Measurements from ENCODE around the gene IPMK. TPM values are rescaled to one million over a fixed set of nuclear protein-coding genes. Genes with fewer than 3 reads are reported as not detected.
"Not testable (repeated sequence)": the region's sequence is repeated elsewhere in the genome, so short reads cannot be mapped to it uniquely, and the experiment has no call there.

IPMK gene
- total and polyA plus RNA-seq, 9 of the 15 experiments (the other 6 are each of a cell fraction or from before 2014, with no cell fraction given), result 0.98 to 4.4 (median 2.7) TPM

GRCh38 chr10:58244242-58244641 lies 23.5 kb downstream of the IPMK start:
- H3K27me3 ChIP-seq (ENCODE audit: control insufficient read depth in 2 of 2, insufficient read depth in 2 of 2, low read length in 2 of 2); H3K4me1 ChIP-seq (replicated peaks in 1 of 2; ENCODE audit: control insufficient read depth in 2 of 2, insufficient read depth in 2 of 2, low read length in 2 of 2); in situ Hi-C loops (cut with MboI); CTCF ChIA-PET (ENCODE audit: low intra/inter-chr PET ratio); H3K4me3 ChIP-seq; BruUV-seq (replicated peaks); H3K4me2 ChIP-seq (ENCODE audit: insufficient read depth, low read length); H4K20me1 ChIP-seq (replicated peaks; ENCODE audit: control insufficient read depth, insufficient read depth, low read length); H3K36me3 ChIP-seq (ENCODE audit: control insufficient read depth, insufficient read depth, low read length); POLR2A ChIA-PET; FAIRE-seq; DNase-seq (ENCODE audit: extremely low read depth in 1 of 4, low spot score in 3 of 4); ATAC-seq; H3K9me3 ChIP-seq (replicated peaks; ENCODE audit: control insufficient read depth, insufficient read depth, low read depth, low read length); H2AFZ ChIP-seq (ENCODE audit: low read depth, low read length); H3K9ac ChIP-seq (ENCODE audit: insufficient read depth in 1 of 2, low read depth in 2 of 2, low read length in 2 of 2); H3K27ac ChIP-seq (ENCODE audit: extremely low read depth, low read depth, low read length); intact Hi-C loops (cut with micrococcal nuclease); H3K9me1 ChIP-seq (ENCODE audit: control insufficient read depth, insufficient read depth, low read length): not testable (repeated sequence)
- peak; percentile 37; the same call in 1 of the 2 replicates for TF ChIP-seq SMAD4 (CRISPR knock-in tag; conservative IDR thresholded peaks at IDR 0.05)
- WGBS (ENCODE audit: insufficient coverage, low coverage, missing lambda C conversion rate), result 94% methylated on average over 17 of the region's 28 CpGs
- H3K79me2 ChIP-seq (ENCODE audit: control insufficient read depth, insufficient read depth, low read length), result peaks cover 12% of the 10 kb centered on the region

GRCh38 chr10:58243801-58244200 lies 23.9 kb downstream of the IPMK start:
- POLR2A ChIA-PET; in situ Hi-C loops (cut with MboI); ATAC-seq; H3K4me3 ChIP-seq; H3K4me1 ChIP-seq (replicated peaks in 1 of 2; ENCODE audit: control insufficient read depth in 2 of 2, insufficient read depth in 2 of 2, low read length in 2 of 2); H3K27me3 ChIP-seq (ENCODE audit: control insufficient read depth in 2 of 2, insufficient read depth in 2 of 2, low read length in 2 of 2); H3K9me3 ChIP-seq (replicated peaks; ENCODE audit: control insufficient read depth, insufficient read depth, low read depth, low read length); H3K9me1 ChIP-seq (ENCODE audit: control insufficient read depth, insufficient read depth, low read length); H3K9ac ChIP-seq (ENCODE audit: insufficient read depth in 1 of 2, low read depth in 2 of 2, low read length in 2 of 2); H3K36me3 ChIP-seq (ENCODE audit: control insufficient read depth, insufficient read depth, low read length); H3K4me2 ChIP-seq (ENCODE audit: insufficient read depth, low read length); H2AFZ ChIP-seq (ENCODE audit: low read depth, low read length); intact Hi-C loops (cut with micrococcal nuclease); DNase-seq (ENCODE audit: extremely low read depth in 1 of 4, low spot score in 3 of 4); FAIRE-seq; H3K27ac ChIP-seq (ENCODE audit: extremely low read depth, low read depth, low read length); CTCF ChIA-PET (ENCODE audit: low intra/inter-chr PET ratio); BruUV-seq (replicated peaks); H4K20me1 ChIP-seq (replicated peaks; ENCODE audit: control insufficient read depth, insufficient read depth, low read length): not testable (repeated sequence)
- H3K79me2 ChIP-seq (ENCODE audit: control insufficient read depth, insufficient read depth, low read length), result peaks cover 14% of the 10 kb centered on the region
- 96% methylated on average over 11 of the region's 31 CpGs for WGBS (ENCODE audit: insufficient coverage, low coverage, missing lambda C conversion rate)
